Astrocyte (in vitro differentiated cells and primary cell): ENCODE results near the gene MYBPC1. TPM values are rescaled to one million over a fixed set of nuclear protein-coding genes. Genes with fewer than 3 reads are reported as not detected.

ENCODE experiments used
- DNase-seq: peaks from one replicate; pipeline ENCODE4 v3.0.0-alpha.2; 2010; ENCODE audit warnings: low read depth
- FAIRE-seq: peaks from 2 replicates; lab custom pipeline; 2011; peaks lifted over from hg19 to GRCh38; lab: Jason Lieb, UNC
- H2AFZ ChIP-seq: 2 replicates; pipeline ENCODE4 v1.6.0; 2012; ENCODE audit warnings: low read depth, low read length, inconsistent platforms
- H3K27ac ChIP-seq: 2 replicates; pipeline ENCODE4 v1.5.1; 2011; ENCODE audit warnings: low read depth, low read length, inconsistent platforms
- H3K27me3 ChIP-seq: 2 replicates; pipeline ENCODE4 v1.6.0; 2011; ENCODE audit warnings: low read length, inconsistent platforms; ENCODE audit not compliant: insufficient read depth
- H3K36me3 ChIP-seq: 2 replicates; pipeline ENCODE4 v1.5.1; 2011; ENCODE audit warnings: low read length, inconsistent platforms; ENCODE audit not compliant: insufficient read depth
- H3K4me1 ChIP-seq: 2 replicates; pipeline ENCODE4 v1.5.1; 2011; ENCODE audit warnings: low read length, inconsistent platforms; ENCODE audit not compliant: insufficient read depth
- H3K4me2 ChIP-seq: 2 replicates; pipeline ENCODE4 v1.6.0; 2012; ENCODE audit warnings: low read length, inconsistent platforms
- H3K4me3 ChIP-seq: 2 replicates; pipeline ENCODE4 v1.5.1; 2011; ENCODE audit warnings: low read depth, mild to moderate bottlenecking, low read length, inconsistent platforms; ENCODE audit not compliant: insufficient read depth
- H3K79me2 ChIP-seq: 2 replicates; pipeline ENCODE4 v1.6.0; 2012; ENCODE audit warnings: mild to moderate bottlenecking, low read length, inconsistent platforms; ENCODE audit not compliant: insufficient read depth
- H3K9ac ChIP-seq: 2 replicates; pipeline ENCODE4 v1.6.0; 2012; ENCODE audit warnings: mild to moderate bottlenecking, low read length, inconsistent platforms
- H3K9me3 ChIP-seq: 2 replicates; pipeline ENCODE4 v1.5.1; 2012; ENCODE audit warnings: low read depth, mild to moderate bottlenecking, low read length, inconsistent platforms; ENCODE audit not compliant: insufficient read depth
- H4K20me1 ChIP-seq: 2 replicates; pipeline ENCODE4 v1.6.0; 2012; ENCODE audit warnings: low read length, inconsistent platforms; ENCODE audit not compliant: insufficient read depth
- H3K27ac Mint-ChIP-seq: one replicate; pipeline ENCODE4 v1.8.0; 2021; ENCODE audit warnings: mild to moderate bottlenecking, mixed read lengths; ENCODE audit not compliant: unreplicated experiment
- H3K27me3 Mint-ChIP-seq: one replicate; pipeline ENCODE4 v1.8.0; 2021; ENCODE audit warnings: low read depth, mixed read lengths; ENCODE audit not compliant: unreplicated experiment
- H3K36me3 Mint-ChIP-seq: one replicate; pipeline ENCODE4 v1.8.0; 2021; ENCODE audit warnings: low read depth, mixed read lengths; ENCODE audit not compliant: unreplicated experiment
- H3K4me1 Mint-ChIP-seq: one replicate; pipeline ENCODE4 v1.8.0; 2021; ENCODE audit warnings: low read depth, mixed read lengths; ENCODE audit not compliant: unreplicated experiment
- H3K4me3 Mint-ChIP-seq: one replicate; pipeline ENCODE4 v1.8.0; 2021; ENCODE audit warnings: mild to moderate bottlenecking, moderate library complexity, mixed read lengths; ENCODE audit not compliant: unreplicated experiment
- H3K9me3 Mint-ChIP-seq: one replicate; pipeline ENCODE4 v1.8.0; 2021; ENCODE audit warnings: mild to moderate bottlenecking, mixed read lengths; ENCODE audit not compliant: unreplicated experiment
- EZH2 ChIP-seq: IDR thresholded peaks from 2 replicates; pipeline ENCODE4 v1.6.1; 2012; ENCODE audit warnings: mild to moderate bottlenecking, low read length, inconsistent platforms; ENCODE audit not compliant: insufficient read depth
- total RNA-seq: library from RNA; stranded (reverse); gene quantifications from 2 replicates; pipeline ENCODE4 v1.2.1, GENCODE V29; 2021
- TF ChIP-seq, protein P1 (sequence below): IDR thresholded peaks from 2 replicates; pipeline ENCODE4 v1.5.1; 2011; ENCODE audit warnings: low read depth, mild to moderate bottlenecking, inconsistent platforms, low read length, moderate library complexity; ENCODE audit not compliant: insufficient read depth

The MYBPC1 gene
- total RNA-seq, 1 donor from 2014 or later, result not detected

DNA sequence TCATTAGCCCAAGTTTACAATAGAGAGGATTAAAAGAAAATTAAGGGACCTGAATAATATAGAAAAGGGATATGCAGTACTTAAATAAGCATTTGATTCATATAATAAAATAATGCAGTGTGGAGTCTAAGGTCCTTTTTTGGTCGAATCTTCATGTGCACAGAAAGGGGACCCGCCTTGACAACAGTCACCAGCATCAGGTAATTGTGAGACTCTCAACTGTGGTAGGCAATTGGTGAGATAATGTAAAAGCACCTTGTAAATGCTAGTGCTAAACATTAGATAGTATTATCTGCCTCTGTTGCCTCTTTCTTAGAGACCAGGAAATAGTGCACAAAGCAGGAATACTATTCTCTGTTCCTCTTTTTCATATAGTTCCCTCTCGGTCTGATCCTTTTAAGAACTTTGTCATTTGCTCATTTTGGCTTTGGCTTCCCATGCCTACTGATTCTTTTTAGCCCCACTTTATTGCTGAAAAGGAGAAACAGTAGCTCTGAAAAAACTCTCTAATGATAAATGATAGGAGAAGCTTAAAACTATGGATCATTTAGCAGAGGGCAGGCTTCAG, 120.2 kb downstream of the MYBPC1 start:
- no peaks in the 10 kb centered on the region for H3K27me3 ChIP-seq
- H3K9me3 ChIP-seq, result no peaks in the 10 kb centered on the region
- Mint-ChIP-seq H3K4me3 (no peak overlapping the region), H3K36me3 (no peaks in the 10 kb centered on the region), H3K27ac (no peak overlapping the region), H3K27me3 (no peaks in the 10 kb centered on the region), H3K4me1 (peaks cover 2% of the 10 kb centered on the region), H3K9me3 (no peaks in the 10 kb centered on the region)
- FAIRE-seq (no peak), DNase-seq (no peak)
- no peaks in the 10 kb centered on the region for H3K36me3 ChIP-seq
- TF ChIP-seq, protein P1, sequence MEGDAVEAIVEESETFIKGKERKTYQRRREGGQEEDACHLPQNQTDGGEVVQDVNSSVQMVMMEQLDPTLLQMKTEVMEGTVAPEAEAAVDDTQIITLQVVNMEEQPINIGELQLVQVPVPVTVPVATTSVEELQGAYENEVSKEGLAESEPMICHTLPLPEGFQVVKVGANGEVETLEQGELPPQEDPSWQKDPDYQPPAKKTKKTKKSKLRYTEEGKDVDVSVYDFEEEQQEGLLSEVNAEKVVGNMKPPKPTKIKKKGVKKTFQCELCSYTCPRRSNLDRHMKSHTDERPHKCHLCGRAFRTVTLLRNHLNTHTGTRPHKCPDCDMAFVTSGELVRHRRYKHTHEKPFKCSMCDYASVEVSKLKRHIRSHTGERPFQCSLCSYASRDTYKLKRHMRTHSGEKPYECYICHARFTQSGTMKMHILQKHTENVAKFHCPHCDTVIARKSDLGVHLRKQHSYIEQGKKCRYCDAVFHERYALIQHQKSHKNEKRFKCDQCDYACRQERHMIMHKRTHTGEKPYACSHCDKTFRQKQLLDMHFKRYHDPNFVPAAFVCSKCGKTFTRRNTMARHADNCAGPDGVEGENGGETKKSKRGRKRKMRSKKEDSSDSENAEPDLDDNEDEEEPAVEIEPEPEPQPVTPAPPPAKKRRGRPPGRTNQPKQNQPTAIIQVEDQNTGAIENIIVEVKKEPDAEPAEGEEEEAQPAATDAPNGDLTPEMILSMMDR, result no peak
- TF ChIP-seq EZH2, result no peak
- H3K4me3 ChIP-seq, result no peak overlapping the region
- H3K9ac ChIP-seq, result no peak overlapping the region
- peaks cover 3% of the 10 kb centered on the region for H3K79me2 ChIP-seq
- H3K27ac ChIP-seq, result no peak overlapping the region
- H2AFZ ChIP-seq, result no peak overlapping the region
- H3K4me2 ChIP-seq, result no peak overlapping the region
- no peaks in the 10 kb centered on the region for H3K4me1 ChIP-seq
- no peaks in the 10 kb centered on the region for H4K20me1 ChIP-seq

- H3K9me3 ChIP-seq, result no peaks in the 10 kb centered on the region
- FAIRE-seq (no peak), DNase-seq (peak; percentile 3)
- H3K9me3 Mint-ChIP-seq, result no peaks in the 10 kb centered on the region
- H3K27ac ChIP-seq, result no peak overlapping the region
- H3K4me1 Mint-ChIP-seq, result no peaks in the 10 kb centered on the region
- no peaks in the 10 kb centered on the region for H4K20me1 ChIP-seq
- H3K79me2 ChIP-seq, result no peaks in the 10 kb centered on the region
- no peak overlapping the region for H3K4me3 ChIP-seq
- TF ChIP-seq EZH2, result no peak
- TF ChIP-seq, protein P1, result no peak
- H3K27ac Mint-ChIP-seq, result no peak overlapping the region
- H3K9ac ChIP-seq, result no peak overlapping the region
- H3K4me1 ChIP-seq, result no peaks in the 10 kb centered on the region
- H3K36me3 Mint-ChIP-seq, result no peaks in the 10 kb centered on the region
- no peak overlapping the region for H2AFZ ChIP-seq
- no peak overlapping the region for H3K4me2 ChIP-seq
- no peaks in the 10 kb centered on the region for H3K36me3 ChIP-seq
- no peak overlapping the region for H3K4me3 Mint-ChIP-seq
- H3K27me3 ChIP-seq, result no peaks in the 10 kb centered on the region
- H3K27me3 Mint-ChIP-seq, result no peaks in the 10 kb centered on the region
These were observed 124.8 kb downstream of the MYBPC1 start for GRCh38 chr12:101719566-101719965.

DNA sequence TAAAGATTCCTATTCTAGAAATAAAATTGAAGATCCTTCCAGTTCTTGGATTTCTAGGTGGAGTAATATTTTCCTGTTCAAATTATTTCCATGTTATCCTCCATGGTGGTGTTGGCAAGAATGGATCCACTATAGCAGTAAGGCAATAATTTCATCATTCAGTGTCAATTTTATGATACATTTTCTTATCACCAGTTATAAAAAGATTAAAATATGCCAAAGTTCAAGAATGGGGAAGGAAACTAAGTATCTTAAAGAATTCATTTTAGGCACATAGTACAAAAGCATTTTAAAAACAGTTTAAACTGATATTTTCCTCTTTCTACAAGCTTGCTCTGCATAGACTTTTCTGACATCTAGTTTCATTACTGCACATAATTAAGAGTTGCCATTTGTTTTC, 125.3 kb downstream of the MYBPC1 start:
- H3K9me3 Mint-ChIP-seq, result no peaks in the 10 kb centered on the region
- Histone ChIP-seq H3K27ac (no peak overlapping the region), H3K9me3 (no peaks in the 10 kb centered on the region), H2AFZ (no peak overlapping the region), H3K79me2 (no peaks in the 10 kb centered on the region), H3K27me3 (no peaks in the 10 kb centered on the region), H3K4me1 (no peaks in the 10 kb centered on the region), H4K20me1 (no peaks in the 10 kb centered on the region), H3K9ac (no peak overlapping the region), H3K36me3 (no peaks in the 10 kb centered on the region), H3K4me3 (no peak overlapping the region), H3K4me2 (no peak overlapping the region)
- H3K36me3 Mint-ChIP-seq, result no peaks in the 10 kb centered on the region
- DNase-seq (no peak), FAIRE-seq (no peak)
- TF ChIP-seq EZH2, result no peak
- no peak overlapping the region for H3K27ac Mint-ChIP-seq
- H3K4me3 Mint-ChIP-seq, result no peak overlapping the region
- no peaks in the 10 kb centered on the region for H3K4me1 Mint-ChIP-seq
- H3K27me3 Mint-ChIP-seq, result no peaks in the 10 kb centered on the region
